Endothelial cell of umbilical vein (primary cell): ENCODE measurements around the gene RBPJL. TPM values are rescaled to one million over a fixed set of nuclear protein-coding genes. Genes with fewer than 3 reads are reported as not detected.
A peak's percentile ranks its signal among the peaks of the same experiment; 100 is the strongest.

Experiments used
- BruUV-seq: library from RNA; stranded (reverse); fragments of 400-500 nt; replicated peaks from 2 replicates; lab custom pipeline; 2021; lab: Mats Ljungman, UMichigan
- CTCF ChIA-PET: fragments of 300-600, 350-600 bp; sonication (Branson Sonifier 250); formaldehyde crosslinking; loops from one replicate; lab custom pipeline; 2021; ENCODE audit warnings: antibody characterized with exemption, inconsistent platforms; lab: Charles Lee
- POLR2A ChIA-PET: fragments of 300-600, 350-600 bp; sonication (Branson Sonifier 250); formaldehyde crosslinking; loops from one replicate; lab custom pipeline; 2021; ENCODE audit warnings: antibody characterized with exemption, inconsistent platforms; lab: Charles Lee
- DNase-seq: peaks from one replicate; pipeline ENCODE4 v3.0.0-alpha.2; 2011; ENCODE audit warnings: low read depth, low spot score
- FAIRE-seq: peaks from 2 replicates; lab custom pipeline; 2011; peaks lifted over from hg19 to GRCh38; lab: Jason Lieb, UNC
- H2AFZ ChIP-seq: 2 replicates; pipeline ENCODE4 v1.6.0; 2012; ENCODE audit warnings: low read depth, low read length, control low read depth, inconsistent platforms
- H3K27ac ChIP-seq: 2 replicates; pipeline ENCODE4 v1.5.1; 2011; ENCODE audit warnings: low read depth, mild to moderate bottlenecking, control low read depth, low read length, moderate library complexity; ENCODE audit not compliant: insufficient read depth
- H3K27me3 ChIP-seq, 2 experiments: 2 replicates each; pipeline versions ENCODE4 v1.6.0 to v1.6.1; 2011; ENCODE audit warnings: low read length in 2 of 2, mixed read lengths in 1 of 2; ENCODE audit not compliant: control insufficient read depth in 2 of 2, insufficient read depth in 2 of 2
- H3K36me3 ChIP-seq, 2 experiments: 2 replicates in 1 of 2; 3 replicates in 1 of 2; pipeline ENCODE4 v1.5.1; 2011; ENCODE audit warnings: low read length in 2 of 2, mild to moderate bottlenecking in 1 of 2, moderate library complexity in 1 of 2; ENCODE audit not compliant: control insufficient read depth in 2 of 2, insufficient read depth in 2 of 2; ENCODE audit errors: extremely low read depth in 1 of 2
- H3K4me1 ChIP-seq: 3 replicates; pipeline ENCODE4 v1.5.1; 2011; ENCODE audit warnings: mild to moderate bottlenecking, low read length; ENCODE audit not compliant: control insufficient read depth, insufficient read depth; ENCODE audit errors: extremely low read depth
- H3K4me2 ChIP-seq: 2 replicates; pipeline ENCODE4 v1.6.1; 2011; ENCODE audit warnings: low read length, control low read depth, mixed read lengths; ENCODE audit not compliant: insufficient read depth
- H3K4me3 ChIP-seq, 3 experiments: fragments of 200-600 bp in 1 of 3; sonication (generic), shearing (Covaris generic) in 1 of 3; replicated peaks in 1 of 3; 2 replicates each; pipeline ENCODE4 v1.5.1; 2011 to 2016; ENCODE audit warnings: control low read depth in 3 of 3, low read length in 3 of 3, mild to moderate bottlenecking in 2 of 3, inconsistent platforms in 1 of 3, low read depth in 1 of 3, moderate library complexity in 1 of 3; ENCODE audit not compliant: insufficient read depth in 1 of 3
- H3K79me2 ChIP-seq: 2 replicates; pipeline ENCODE4 v1.6.0; 2012; ENCODE audit warnings: low read length, inconsistent platforms; ENCODE audit not compliant: control insufficient read depth, insufficient read depth
- H3K9ac ChIP-seq: replicated peaks from 2 replicates; pipeline ENCODE3; 2011; ENCODE audit warnings: low read length, control low read depth; ENCODE audit not compliant: insufficient read depth; ENCODE audit errors: extremely low read depth
- H3K9me1 ChIP-seq: replicated peaks from 3 replicates; pipeline ENCODE4 v1.6.0; 2011; ENCODE audit warnings: mild to moderate bottlenecking, low read length; ENCODE audit not compliant: control insufficient read depth, insufficient read depth; ENCODE audit errors: extremely low read depth
- H3K9me3 ChIP-seq: replicated peaks from 2 replicates; pipeline ENCODE4 v1.5.1; 2012; ENCODE audit warnings: low read length, inconsistent platforms; ENCODE audit not compliant: control insufficient read depth, insufficient read depth
- H4K20me1 ChIP-seq: replicated peaks from 2 replicates; pipeline ENCODE3; 2011; ENCODE audit warnings: mild to moderate bottlenecking, low read length; ENCODE audit not compliant: control insufficient read depth, insufficient read depth; ENCODE audit errors: extremely low read depth
- EZH2 ChIP-seq: IDR thresholded peaks from 2 replicates; pipeline ENCODE4 v1.6.1; 2012; ENCODE audit warnings: borderline replicate concordance, low read depth, mild to moderate bottlenecking, moderate library complexity, low read length, inconsistent platforms; ENCODE audit not compliant: severe bottlenecking
- FOS ChIP-seq: IDR thresholded peaks from 2 replicates; pipeline ENCODE4 v1.6.1; 2011; ENCODE audit warnings: mild to moderate bottlenecking, low read length, moderate library complexity, borderline replicate concordance; ENCODE audit not compliant: insufficient read depth
- GATA2 ChIP-seq: IDR thresholded peaks from 2 replicates; pipeline ENCODE4 v1.7.0; 2011; ENCODE audit warnings: low read depth, mild to moderate bottlenecking, moderate library complexity, mixed read lengths, low read length; ENCODE audit not compliant: insufficient read length, insufficient read depth
- JUN ChIP-seq: IDR thresholded peaks from 2 replicates; pipeline ENCODE4 v1.6.1; 2011; ENCODE audit warnings: borderline replicate concordance, low read depth; ENCODE audit not compliant: insufficient read length, insufficient read depth
- MYC ChIP-seq: IDR thresholded peaks from one replicate; pipeline ENCODE4 v1.6.1; 2011; ENCODE audit warnings: mild to moderate bottlenecking, low read depth, low read length
- POLR2A ChIP-seq: IDR thresholded peaks from 2 replicates; pipeline ENCODE4 v1.6.1; 2012; ENCODE audit warnings: low read depth, mild to moderate bottlenecking, control low read depth, low read length
- POLR2AphosphoS5 ChIP-seq: IDR thresholded peaks from 2 replicates; pipeline ENCODE4 v1.6.1; 2012; ENCODE audit warnings: low read depth, mild to moderate bottlenecking, control low read depth, low read length, moderate library complexity; ENCODE audit not compliant: insufficient read depth
- dilution Hi-C: fragments of 300-500 bp; cut with MboI; formaldehyde crosslinking; loops from one replicate; pipeline ENCODE4 v1.15.0; 2019; ENCODE audit warnings: low sequenced_read_pairs; ENCODE audit not compliant: extremely low pct_ligation_motif_present
- intact Hi-C: fragments of 100-400 bp; cut with micrococcal nuclease; formaldehyde crosslinking; loops from one replicate; pipeline ENCODE4 v1.10.0; 2022
- polyA plus RNA-seq, 4 experiments: library from polyadenylated mRNA; depleted of rRNA in 3 of 4; stranded (reverse) in 3 of 4; unstranded in 1 of 4; fragments of >200 nt; gene quantifications; 2 replicates each; pipeline versions ENCODE4 v1.2.1 to v1.2.3, GENCODE V29; 2011 to 2012; ENCODE audit warnings: missing spikeins in 1 of 4
- total RNA-seq: library from RNA; stranded (reverse); gene quantifications from 2 replicates; pipeline ENCODE4 v1.2.3, GENCODE V29; 2021
- TF ChIP-seq, protein P1 (sequence below), 2 donors: IDR thresholded peaks; 1 replicate in 1 of 2; 2 replicates in 1 of 2; pipeline ENCODE4 v1.5.1; 2011; ENCODE audit warnings: low read length in 2 of 2, mild to moderate bottlenecking in 2 of 2, moderate library complexity in 2 of 2, control low read depth in 1 of 2, inconsistent platforms in 1 of 2, low read depth in 1 of 2; ENCODE audit not compliant: insufficient read depth in 1 of 2; ENCODE audit errors: extremely low read depth in 1 of 2
- TF ChIP-seq, protein P2 (sequence below): IDR thresholded peaks from 2 replicates; pipeline ENCODE4 v1.6.1; 2011; ENCODE audit not compliant: insufficient read depth, insufficient read length

RBPJL gene
- total and polyA plus RNA-seq, 2 donors (not counting 3 experiments of a cell fraction or from before 2014, with no cell fraction given) = not detected

DNA sequence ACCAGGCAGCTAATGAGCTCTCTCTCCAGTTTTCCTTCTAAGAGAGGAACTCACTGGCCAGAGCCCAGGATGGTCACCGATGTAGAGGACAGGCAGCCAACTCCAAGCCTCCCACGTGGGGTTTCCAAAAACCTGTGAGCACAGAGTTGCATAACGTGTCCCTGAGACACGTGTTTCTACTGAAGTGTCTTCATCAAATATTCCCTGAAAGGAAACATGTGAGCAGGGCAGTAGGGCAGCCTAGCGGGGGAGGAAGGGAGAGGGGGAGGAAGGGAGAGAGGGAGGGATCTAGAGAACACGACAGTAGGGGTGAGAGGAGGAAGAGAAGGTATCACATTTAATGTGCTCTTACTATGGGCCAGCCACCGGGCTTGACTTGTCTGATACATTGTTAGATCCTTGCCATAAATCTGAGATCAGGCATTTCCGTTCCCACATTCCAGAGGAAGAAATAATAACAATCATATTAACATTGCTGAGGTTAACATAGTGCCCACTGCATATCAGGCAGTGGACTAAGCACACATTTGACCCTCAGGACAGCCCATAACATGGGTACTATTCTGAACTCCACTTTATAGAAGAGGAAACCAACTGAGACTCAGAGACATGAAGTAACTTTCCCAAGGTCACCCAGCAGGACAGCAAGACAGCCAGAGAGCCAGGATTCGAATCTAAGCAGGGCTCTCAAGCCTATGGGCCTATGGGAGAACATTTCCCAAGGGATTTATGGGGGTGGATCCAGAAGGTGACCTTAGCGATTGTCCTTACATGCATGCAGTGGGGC is 51.8 kb downstream of the RBPJL start:
- Histone ChIP-seq H3K9me3 (no peaks in the 10 kb centered on the region), H2AFZ (peak overlapping the region; percentile 78), H3K27ac (peak overlapping the region; percentile 91), H3K4me1 (peaks cover 37% of the 10 kb centered on the region), H3K79me2 (peaks cover 1% of the 10 kb centered on the region), H3K9me1 (no peaks in the 10 kb centered on the region), H3K9ac (peak overlapping the region; percentile 70), H3K36me3 (no peaks in the 10 kb centered on the region), H3K27me3 (no peaks in the 10 kb centered on the region), H3K4me3 (peak overlapping the region in 1 of 3 experiments; percentile 20), H3K4me2 (peak overlapping the region; percentile 28), H4K20me1 (no peaks in the 10 kb centered on the region)
- dilution Hi-C loops (no loop called here), intact Hi-C loops (loop anchor here (1.0 kb wide), 3 partner anchors 10 to 39 kb away; partner anchors contain the start of gene SDC4)
- ChIA-PET CTCF (interaction anchor here (0.7 to 8.3 kb wide), 13 partner anchors 9 to 413 kb away, joined by 3 to 111 read pairs (median 7); partner anchors contain the start of gene SDC4), POLR2A (interaction anchor here (1.7 to 5.6 kb wide), 2 partner anchors 10 to 12 kb away, joined by 12 to 52 read pairs; partner anchors contain the start of gene SDC4)
- DNase-seq = peak; percentile 89
- FAIRE-seq = peak; percentile 95
- TF ChIP-seq, protein P1, sequence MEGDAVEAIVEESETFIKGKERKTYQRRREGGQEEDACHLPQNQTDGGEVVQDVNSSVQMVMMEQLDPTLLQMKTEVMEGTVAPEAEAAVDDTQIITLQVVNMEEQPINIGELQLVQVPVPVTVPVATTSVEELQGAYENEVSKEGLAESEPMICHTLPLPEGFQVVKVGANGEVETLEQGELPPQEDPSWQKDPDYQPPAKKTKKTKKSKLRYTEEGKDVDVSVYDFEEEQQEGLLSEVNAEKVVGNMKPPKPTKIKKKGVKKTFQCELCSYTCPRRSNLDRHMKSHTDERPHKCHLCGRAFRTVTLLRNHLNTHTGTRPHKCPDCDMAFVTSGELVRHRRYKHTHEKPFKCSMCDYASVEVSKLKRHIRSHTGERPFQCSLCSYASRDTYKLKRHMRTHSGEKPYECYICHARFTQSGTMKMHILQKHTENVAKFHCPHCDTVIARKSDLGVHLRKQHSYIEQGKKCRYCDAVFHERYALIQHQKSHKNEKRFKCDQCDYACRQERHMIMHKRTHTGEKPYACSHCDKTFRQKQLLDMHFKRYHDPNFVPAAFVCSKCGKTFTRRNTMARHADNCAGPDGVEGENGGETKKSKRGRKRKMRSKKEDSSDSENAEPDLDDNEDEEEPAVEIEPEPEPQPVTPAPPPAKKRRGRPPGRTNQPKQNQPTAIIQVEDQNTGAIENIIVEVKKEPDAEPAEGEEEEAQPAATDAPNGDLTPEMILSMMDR (IDR thresholded peaks at IDR 0.05; ENCODE audit: extremely low read depth in 1 of 2, insufficient read depth in 1 of 2, low read depth in 1 of 2, low read length in 2 of 2) = no peak
- TF ChIP-seq FOS (no peak), POLR2AphosphoS5 (no peak), POLR2A (no peak), GATA2 (peak; percentile 45), JUN (peak; percentile 42), EZH2 (no peak), MYC (no peak)
- TF ChIP-seq, protein P2, sequence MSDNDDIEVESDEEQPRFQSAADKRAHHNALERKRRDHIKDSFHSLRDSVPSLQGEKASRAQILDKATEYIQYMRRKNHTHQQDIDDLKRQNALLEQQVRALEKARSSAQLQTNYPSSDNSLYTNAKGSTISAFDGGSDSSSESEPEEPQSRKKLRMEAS = peak; percentile 87
- BruUV-seq = no TSS peak
